Kidney epithelial cell (primary cell): Measurements from ENCODE around the gene LILRB3. TPM values are rescaled to one million over a fixed set of nuclear protein-coding genes. Genes with fewer than 3 reads are reported as not detected.

Experiments used
- DNase-seq: peaks from one replicate; pipeline ENCODE4 v3.0.0-alpha.2; 2010; ENCODE audit warnings: low read depth
- H3K27me3 ChIP-seq: 2 replicates; pipeline ENCODE4 v1.6.0; 2011; ENCODE audit warnings: low read length; ENCODE audit not compliant: control insufficient read depth, insufficient read depth
- H3K36me3 ChIP-seq: 2 replicates; pipeline ENCODE4 v1.5.1; 2011; ENCODE audit warnings: low read length; ENCODE audit not compliant: control insufficient read depth, insufficient read depth
- H3K4me3 ChIP-seq: 2 replicates; pipeline ENCODE4 v1.5.1; 2011; ENCODE audit warnings: low read depth, mild to moderate bottlenecking, control low read depth, low read length
- CTCF ChIP-seq: IDR thresholded peaks from 2 replicates; pipeline ENCODE4 v1.5.1; 2011; ENCODE audit warnings: mild to moderate bottlenecking, moderate library complexity, low read length, control low read depth, inconsistent platforms; ENCODE audit not compliant: insufficient read depth, poor library complexity, severe bottlenecking
- total RNA-seq: library from RNA; depleted of rRNA; stranded (reverse); fragments of >200 nt; gene quantifications from 2 replicates; pipeline ENCODE4 v1.2.3, GENCODE V29; 2015

The LILRB3 gene
- total RNA-seq, 1 donor from 2014 or later = 0.50 TPM

- no peaks in the 10 kb centered on the region for H3K27me3 ChIP-seq
- peak; percentile 67 for DNase-seq
- H3K4me3 ChIP-seq = no peak overlapping the region
- peak; percentile 70 for TF ChIP-seq CTCF
- H3K36me3 ChIP-seq = no peaks in the 10 kb centered on the region
Observed at GRCh38 chr19:54179921-54180461, 42.8 kb downstream of the LILRB3 start.

- TF ChIP-seq CTCF = no peak
- DNase-seq = no peak
- no peak overlapping the region for H3K4me3 ChIP-seq
- no peaks in the 10 kb centered on the region for H3K36me3 ChIP-seq
- no peaks in the 10 kb centered on the region for H3K27me3 ChIP-seq
Observed at GRCh38 chr19:54179262-54179852, 43.5 kb downstream of the LILRB3 start.

GRCh38 chr19:54178581-54179261, 44.1 kb downstream of the LILRB3 start:
- Histone ChIP-seq H3K4me3 (no peak overlapping the region), H3K36me3 (no peaks in the 10 kb centered on the region), H3K27me3 (no peaks in the 10 kb centered on the region)
- TF ChIP-seq CTCF = no peak
- no peak for DNase-seq

- no peak for TF ChIP-seq CTCF
Observed at GRCh38 chr19:54173951-54174834, 48.6 kb downstream of the LILRB3 start.

GRCh38 chr19:54173359-54173699, 49.5 kb downstream of the LILRB3 start:
- no peak for DNase-seq
- H3K4me3 ChIP-seq = no peak overlapping the region
- no peak for TF ChIP-seq CTCF

More at GRCh38 chr19:54173951-54174834, 48.6 kb downstream of the LILRB3 start:
- peaks cover 2% of the 10 kb centered on the region for H3K27me3 ChIP-seq
- no peaks in the 10 kb centered on the region for H3K36me3 ChIP-seq
- H3K4me3 ChIP-seq = no peak overlapping the region
- no peak for DNase-seq

More at GRCh38 chr19:54173359-54173699, 49.5 kb downstream of the LILRB3 start:
- Histone ChIP-seq H3K27me3 (peaks cover 2% of the 10 kb centered on the region), H3K36me3 (no peaks in the 10 kb centered on the region)
